NB4 (cell line): ENCODE measurements around the gene RGPD4.
"Not testable (repeated sequence)": the region's sequence is repeated elsewhere in the genome, so short reads cannot be mapped to it uniquely, and the experiment has no call there.

ENCODE experiments used
- DNase-seq: peaks from one replicate; pipeline ENCODE4 v3.0.0; 2010; ENCODE audit warnings: low read depth
- H3K4me3 ChIP-seq: one replicate; pipeline ENCODE4 v1.5.1; 2011; ENCODE audit warnings: mild to moderate bottlenecking, low read depth, low read length, moderate library complexity
- CTCF ChIP-seq: IDR thresholded peaks from one replicate; pipeline ENCODE4 v1.5.1; 2012; ENCODE audit warnings: low read depth, low read length
- MAX ChIP-seq: IDR thresholded peaks from 2 replicates; pipeline ENCODE4 v1.6.1; 2011; ENCODE audit warnings: low read depth, low read length
- MYC ChIP-seq: IDR thresholded peaks from 2 replicates; pipeline ENCODE4 v1.6.1; 2011; ENCODE audit warnings: low read depth, low read length
- POLR2A ChIP-seq: IDR thresholded peaks from 2 replicates; pipeline ENCODE4 v1.6.1; 2011; ENCODE audit warnings: mild to moderate bottlenecking; ENCODE audit not compliant: insufficient read length; ENCODE audit errors: extremely low read depth

Gene RGPD4

DNA sequence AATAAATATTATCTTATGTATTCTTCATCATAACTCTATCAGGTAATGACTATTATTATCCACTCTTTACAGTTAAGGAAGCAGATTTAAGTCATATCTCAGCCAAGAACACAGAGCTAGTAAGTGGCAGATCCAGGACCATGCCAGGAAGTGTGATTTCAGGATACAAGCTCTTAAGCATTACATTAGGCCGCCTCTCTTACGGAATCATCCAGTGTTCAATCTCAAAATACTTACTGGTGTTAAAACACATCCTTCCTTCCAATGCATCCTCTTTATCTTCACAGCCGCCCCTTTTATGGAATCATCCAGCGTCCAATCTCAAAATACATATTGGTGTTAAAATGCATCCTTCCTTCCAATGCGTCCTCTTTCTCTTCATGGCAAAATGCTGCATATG lies 14.7 kb upstream of the RGPD4 start:
- no peak overlapping the region for H3K4me3 ChIP-seq
- no peak for DNase-seq
- TF ChIP-seq CTCF (no peak), POLR2A (no peak), MYC (no peak)

DNA sequence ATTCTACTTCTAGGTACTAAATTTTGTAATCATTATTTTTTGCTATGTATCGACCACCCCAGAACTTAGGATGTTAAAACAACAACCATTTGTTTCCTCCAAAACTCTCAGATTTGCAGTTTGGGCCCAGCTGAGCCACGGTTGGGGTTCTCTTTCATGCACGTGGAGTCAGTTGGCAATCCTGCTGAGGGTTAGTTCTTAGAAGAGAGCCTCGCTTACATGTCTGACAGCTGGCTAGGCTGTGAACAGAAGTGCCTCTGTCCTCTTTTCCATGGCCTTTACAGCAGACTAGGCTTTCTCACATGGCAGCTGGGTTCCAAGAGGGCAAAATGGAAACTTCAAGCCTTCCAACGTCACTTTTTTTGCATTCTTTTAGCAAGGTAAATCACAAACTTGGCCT lies 9.3 kb upstream of the RGPD4 start:
- no peak for DNase-seq
- H3K4me3 ChIP-seq: no peak overlapping the region
- TF ChIP-seq MAX: no peak
- TF ChIP-seq POLR2A: no peak
- TF ChIP-seq CTCF: no peak
- no peak for TF ChIP-seq MYC

DNA sequence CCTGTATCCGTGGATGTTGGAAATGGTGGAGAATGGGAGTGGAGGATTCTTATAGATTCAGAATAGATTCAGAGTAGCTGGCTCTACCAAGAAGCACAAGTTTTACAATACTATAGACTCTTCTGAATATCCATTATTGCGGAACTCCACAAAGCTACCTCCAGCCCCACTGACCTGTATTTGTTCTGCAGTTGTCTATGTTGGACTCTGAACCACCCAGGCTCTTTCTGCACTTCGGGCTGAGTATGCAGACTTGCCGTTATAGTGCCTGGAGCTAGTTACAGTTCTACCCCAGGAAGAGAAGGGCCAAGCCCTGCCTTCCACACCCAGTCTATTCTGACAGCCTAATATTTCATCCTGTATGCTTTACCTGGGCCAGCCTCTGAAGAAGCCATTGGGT lies 4.4 kb upstream of the RGPD4 start:
- DNase-seq: no peak
- TF ChIP-seq POLR2A (no peak), MAX (no peak), MYC (no peak), CTCF (no peak)

DNA sequence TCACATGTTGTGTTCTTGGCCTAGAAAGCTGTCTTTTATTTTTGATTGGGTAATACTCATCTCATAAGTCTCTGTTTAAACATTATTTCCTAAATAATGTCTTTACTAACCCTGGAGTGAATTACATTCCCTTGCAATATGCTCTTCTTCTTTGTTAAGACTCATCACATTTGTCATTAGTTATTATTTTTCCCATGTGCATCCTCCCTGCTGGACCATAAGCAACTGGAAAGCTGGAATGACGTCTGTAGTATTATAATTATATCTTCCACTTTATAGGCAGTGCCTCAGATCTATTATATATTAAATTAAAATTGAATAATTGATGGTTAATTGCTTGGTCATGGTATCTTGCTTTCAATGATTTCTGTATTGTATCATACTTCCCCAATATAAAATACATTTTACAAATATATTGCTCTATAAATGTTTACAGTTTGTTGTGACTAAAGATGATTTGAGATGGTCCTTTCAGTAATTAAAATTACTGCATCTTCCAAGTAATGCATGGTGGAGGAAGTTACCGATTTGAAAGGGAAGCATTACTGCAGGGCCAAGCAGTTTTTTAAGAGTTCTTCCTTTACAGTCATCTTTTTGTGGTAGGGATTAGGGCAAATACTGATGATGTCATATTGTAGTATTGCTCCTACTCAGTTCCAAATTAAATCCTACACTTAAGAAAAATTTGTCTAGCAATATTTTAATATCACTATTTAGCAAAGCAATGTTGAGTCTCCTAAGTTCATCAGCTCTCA lies 2.1 kb upstream of the RGPD4 start:
- TF ChIP-seq MAX (no peak), MYC (no peak), POLR2A (no peak), CTCF (no peak)
- no peak overlapping the region for H3K4me3 ChIP-seq
- no peak for DNase-seq

More for the DNA sequence above, 4.4 kb upstream of the RGPD4 start:
- no peak overlapping the region for H3K4me3 ChIP-seq

- no peak for DNase-seq
- H3K4me3 ChIP-seq: no peak overlapping the region
- TF ChIP-seq MAX (no peak), MYC (no peak), CTCF (no peak), POLR2A (no peak)
Measured at GRCh38 chr2:107825206-107825563, 1.5 kb upstream of the RGPD4 start.

GRCh38 chr2:107829514-107829913 lies 2.8 kb downstream of the RGPD4 start:
- H3K4me3 ChIP-seq, DNase-seq: not testable (repeated sequence)

- H3K4me3 ChIP-seq, DNase-seq: not testable (repeated sequence)
Measured at GRCh38 chr2:107833152-107833551, 6.5 kb downstream of the RGPD4 start.
